ENCODE data around the gene TPRG1L. TPM values are rescaled to one million over a fixed set of nuclear protein-coding genes. Genes with fewer than 3 reads are reported as not detected.
"Not testable (repeated sequence)": the region's sequence is repeated elsewhere in the genome, so short reads cannot be mapped to it uniquely, and the experiment has no call there.

Gene TPRG1L
- 10 to 100 TPM; 16.6 to 48.3 (median 40.2) TPM for total RNA-seq

DNA sequence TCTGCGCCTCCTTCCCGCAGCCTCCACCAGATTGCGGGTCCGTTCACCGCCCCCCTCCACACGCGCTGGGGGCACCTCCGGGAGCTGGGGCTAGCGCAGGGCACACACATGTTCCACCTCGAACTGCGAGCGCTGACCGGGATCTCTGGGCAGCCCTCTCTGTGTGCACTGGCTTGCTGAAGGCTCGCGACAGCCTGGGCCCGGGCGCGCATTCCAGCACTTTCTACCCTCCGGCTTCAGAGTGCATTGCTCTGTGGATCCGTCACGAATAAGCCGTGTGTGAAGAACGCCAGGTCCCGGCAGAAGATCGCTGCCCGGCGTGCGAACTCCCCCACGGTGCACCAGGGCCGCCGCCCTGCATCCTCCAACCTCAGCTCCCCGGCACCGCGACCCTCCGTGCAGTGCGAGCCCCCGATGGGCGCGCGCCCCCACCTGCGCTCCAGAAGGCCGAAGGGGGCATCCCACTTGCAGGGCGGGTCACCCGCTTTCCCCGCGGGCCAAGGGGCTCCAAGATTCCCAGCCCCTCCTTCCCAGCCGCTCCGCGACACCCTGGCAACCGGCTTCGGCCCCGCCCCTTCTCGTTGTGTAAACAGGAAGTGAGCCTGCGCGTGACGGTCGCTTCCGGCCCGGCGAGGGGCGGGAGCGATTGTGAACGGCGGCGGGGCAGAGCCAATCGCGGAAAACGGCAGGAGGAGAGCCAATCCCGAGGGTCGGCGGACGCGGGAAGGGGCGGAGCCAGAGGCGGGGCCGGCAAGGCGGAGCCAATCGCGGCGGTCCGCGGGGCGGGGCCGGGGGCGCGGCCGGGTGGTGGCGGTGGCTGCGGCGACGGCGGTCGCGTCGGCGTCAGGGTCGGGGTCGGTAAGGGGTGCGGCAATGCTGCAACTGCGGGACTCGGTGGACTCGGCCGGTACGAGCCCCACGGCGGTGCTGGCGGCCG lies at the start of gene TPRG1L:
Gene TPRG1L, plus strand, starts transcription at position 816 of the 937 bp plus-strand sequence. Its CDS starts 58 bp downstream, at position 874.
- Histone ChIP-seq H3K4me1 (peaks cover 24 to 33% (median 26%) of the 10 kb centered on the region in 4 donors), H3K36me3 (peaks cover 7 to 24% (median 22%) of the 10 kb centered on the region in 4 donors), H3K9me3 (no peaks in the 10 kb centered on the region), H3K27me3 (no peaks in the 10 kb centered on the region), H3K27ac (peak within 1 kb of the TSS; percentile 81 to 93 (median 87)), H3K4me3 (peak within 1 kb of the TSS; percentile 84 to 100 (median 92))
- TF ChIP-seq CTCF (IDR thresholded peaks at IDR 0.05) (peak in 3 of 6 experiments; percentile 10 to 24 (median 12)), POLR2AphosphoS5 (IDR thresholded peaks at IDR 0.05) (peak; percentile 79 to 82), EP300 (IDR thresholded peaks at IDR 0.05) (peak in 1 of 4 donors; percentile 81), POLR2A (IDR thresholded peaks at IDR 0.05) (peak in 1 of 4 donors; percentile 78)
- WGBS, 2 donors = 0 to 2% methylated on average over 35 to 82 of the region's 108 CpGs
- ATAC-seq (ENCODE audit: low FRiP score in 2 of 2) (peak; percentile 98 to 99), DNase-seq (peak; percentile 97 to 100)

GRCh38 chr1:3575515-3575914 lies 49.3 kb upstream of the TPRG1L start:
- not testable (repeated sequence) for DNase-seq; ATAC-seq (ENCODE audit: low FRiP score in 2 of 2); H3K27ac ChIP-seq; H3K36me3 ChIP-seq; H3K9me3 ChIP-seq; H3K4me3 ChIP-seq; H3K27me3 ChIP-seq
- WGBS, 2 donors = 90 to 96% methylated on average over 6 of the region's 6 CpGs
- H3K4me1 ChIP-seq = peaks cover 4 to 25% (median 9%) of the 10 kb centered on the region in 4 donors

GRCh38 chr1:3575993-3576392 lies 48.8 kb upstream of the TPRG1L start:
- Histone ChIP-seq H3K27ac (no peak overlapping the region), H3K4me1 (peaks cover 4 to 22% (median 6%) of the 10 kb centered on the region in 4 donors), H3K4me3 (no peak overlapping the region), H3K27me3 (no peaks in the 10 kb centered on the region), H3K9me3 (no peaks in the 10 kb centered on the region), H3K36me3 (no peaks in the 10 kb centered on the region)
- WGBS, 2 donors = 93 to 100% methylated on average over 1 to 13 of the region's 15 CpGs
- TF ChIP-seq EP300 (IDR thresholded peaks at IDR 0.05) = no peak
- TF ChIP-seq POLR2AphosphoS5 (IDR thresholded peaks at IDR 0.05) = no peak
- TF ChIP-seq CTCF (IDR thresholded peaks at IDR 0.05) = no peak
- no peak for TF ChIP-seq POLR2A (IDR thresholded peaks at IDR 0.05)
- no peak for ATAC-seq (ENCODE audit: low FRiP score in 2 of 2)
- peak in 1 of 2 donors; percentile 67 for DNase-seq

- 86 to 88% methylated on average over 7 of the region's 7 CpGs for WGBS, 2 donors
- DNase-seq = peak in 1 of 2 donors; percentile 30
- no peak overlapping the region for H3K4me3 ChIP-seq
- TF ChIP-seq EP300 (IDR thresholded peaks at IDR 0.05) = peak in 1 of 4 donors; percentile 47
- TF ChIP-seq CTCF (IDR thresholded peaks at IDR 0.05) = no peak
- peak in 1 of 2 donors; percentile 62 for TF ChIP-seq POLR2AphosphoS5 (IDR thresholded peaks at IDR 0.05)
- H3K27ac ChIP-seq = no peak overlapping the region
- ATAC-seq (ENCODE audit: low FRiP score in 2 of 2) = no peak
- H3K27me3 ChIP-seq = no peaks in the 10 kb centered on the region
- peaks cover 4 to 26% (median 6%) of the 10 kb centered on the region in 4 donors for H3K4me1 ChIP-seq
- no peaks in the 10 kb centered on the region for H3K9me3 ChIP-seq
- H3K36me3 ChIP-seq = no peaks in the 10 kb centered on the region
These were observed 47.5 kb upstream of the TPRG1L start for GRCh38 chr1:3577300-3577699.

GRCh38 chr1:3577711-3578432 lies 46.9 kb upstream of the TPRG1L start:
- 81 to 91% methylated on average over 8 to 26 of the region's 27 CpGs for WGBS, 2 donors
- DNase-seq (peak in 1 of 2 donors; percentile 65), ATAC-seq (ENCODE audit: low FRiP score in 2 of 2) (no peak)
- Histone ChIP-seq H3K27ac (no peak overlapping the region), H3K27me3 (no peaks in the 10 kb centered on the region), H3K36me3 (no peaks in the 10 kb centered on the region), H3K9me3 (no peaks in the 10 kb centered on the region), H3K4me1 (peaks cover 4 to 26% (median 6%) of the 10 kb centered on the region in 4 donors), H3K4me3 (no peak overlapping the region)
- TF ChIP-seq POLR2A (IDR thresholded peaks at IDR 0.05) = no peak
- no peak for TF ChIP-seq CTCF (IDR thresholded peaks at IDR 0.05)
- TF ChIP-seq POLR2AphosphoS5 (IDR thresholded peaks at IDR 0.05) = no peak
- no peak for TF ChIP-seq EP300 (IDR thresholded peaks at IDR 0.05)

Data from upper lobe of left lung (tissue), 6 donors.